Adrenal gland (tissue), 5 donors: Measurements from ENCODE around the gene DNAJC27.

Experiments
- POLR2A ChIP-seq, 2 donors: fragments of 450-650 bp; IDR thresholded peaks; one replicate each; pipeline ENCODE4 v1.6.1; 2017; ENCODE audit warnings: antibody characterized with exemption in 2 of 2, mild to moderate bottlenecking in 2 of 2, moderate library complexity in 1 of 2
- TF ChIP-seq, protein P1 (sequence below), 6 experiments: fragments of 450-650 bp in 4 of 6; fragments of 200-600 bp in 2 of 6; sonication (generic) in 1 of 6; IDR thresholded peaks; 1 replicate in 5 of 6; 2 replicates in 1 of 6; pipeline versions ENCODE4 v1.5.1 to v1.8.0; 2016 to 2021; ENCODE audit warnings: antibody characterized with exemption in 6 of 6, mild to moderate bottlenecking in 2 of 6, moderate library complexity in 1 of 6
- donor health status: DM: no; HTN: no; CAD: no.

DNA sequence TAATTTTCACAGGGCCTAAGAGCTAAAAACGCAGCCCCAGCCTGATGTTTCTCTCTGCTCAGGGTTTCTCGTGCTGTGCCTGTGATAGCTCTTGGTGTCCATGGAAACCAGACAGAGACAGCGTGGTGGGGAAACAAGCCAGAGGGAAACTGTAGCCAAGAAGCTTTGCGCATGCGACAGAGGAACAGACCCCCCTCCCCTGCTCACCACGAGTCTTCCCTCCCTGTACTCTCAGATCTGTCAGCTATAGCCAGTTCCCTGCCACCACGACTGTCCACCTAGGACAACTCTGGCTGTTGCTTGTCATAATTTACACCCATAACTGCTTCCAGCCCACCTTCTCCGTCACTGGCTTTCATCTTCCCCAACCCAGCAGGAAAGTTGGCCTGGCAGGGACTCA is 13.2 kb upstream of the DNAJC27 start:
- TF ChIP-seq, protein P1, sequence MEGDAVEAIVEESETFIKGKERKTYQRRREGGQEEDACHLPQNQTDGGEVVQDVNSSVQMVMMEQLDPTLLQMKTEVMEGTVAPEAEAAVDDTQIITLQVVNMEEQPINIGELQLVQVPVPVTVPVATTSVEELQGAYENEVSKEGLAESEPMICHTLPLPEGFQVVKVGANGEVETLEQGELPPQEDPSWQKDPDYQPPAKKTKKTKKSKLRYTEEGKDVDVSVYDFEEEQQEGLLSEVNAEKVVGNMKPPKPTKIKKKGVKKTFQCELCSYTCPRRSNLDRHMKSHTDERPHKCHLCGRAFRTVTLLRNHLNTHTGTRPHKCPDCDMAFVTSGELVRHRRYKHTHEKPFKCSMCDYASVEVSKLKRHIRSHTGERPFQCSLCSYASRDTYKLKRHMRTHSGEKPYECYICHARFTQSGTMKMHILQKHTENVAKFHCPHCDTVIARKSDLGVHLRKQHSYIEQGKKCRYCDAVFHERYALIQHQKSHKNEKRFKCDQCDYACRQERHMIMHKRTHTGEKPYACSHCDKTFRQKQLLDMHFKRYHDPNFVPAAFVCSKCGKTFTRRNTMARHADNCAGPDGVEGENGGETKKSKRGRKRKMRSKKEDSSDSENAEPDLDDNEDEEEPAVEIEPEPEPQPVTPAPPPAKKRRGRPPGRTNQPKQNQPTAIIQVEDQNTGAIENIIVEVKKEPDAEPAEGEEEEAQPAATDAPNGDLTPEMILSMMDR (IDR thresholded peaks at IDR 0.05): no peak
- no peak for TF ChIP-seq POLR2A (IDR thresholded peaks at IDR 0.05)
